Trophoblast cell (in vitro differentiated cells and primary cell): ENCODE measurements around the gene PRMT3.
"Not testable (repeated sequence)": the region's sequence is repeated elsewhere in the genome, so short reads cannot be mapped to it uniquely, and the experiment has no call there.

Experiments used
- DNase-seq, 2 donors: peaks; one replicate each; pipeline ENCODE4 v3.0.0-alpha.2; 2016
- H2AFZ ChIP-seq: 2 replicates; pipeline ENCODE4 v1.6.1; 2013; ENCODE audit warnings: low read length, moderate library complexity, mild to moderate bottlenecking; ENCODE audit not compliant: insufficient read depth, poor library complexity
- H2AK5ac ChIP-seq: 2 replicates; pipeline ENCODE4 v1.6.1; 2013; ENCODE audit warnings: mild to moderate bottlenecking, low read length
- H2BK120ac ChIP-seq: 2 replicates; pipeline ENCODE4 v1.6.1; 2013; ENCODE audit warnings: low read length, mild to moderate bottlenecking, moderate library complexity; ENCODE audit not compliant: insufficient read depth, poor library complexity
- H2BK12ac ChIP-seq: 2 replicates; pipeline ENCODE4 v1.6.1; 2013; ENCODE audit warnings: mild to moderate bottlenecking, low read length, moderate library complexity
- H2BK5ac ChIP-seq: 2 replicates; pipeline ENCODE4 v1.6.1; 2013; ENCODE audit warnings: low read length, low read depth, moderate library complexity, mild to moderate bottlenecking; ENCODE audit not compliant: poor library complexity
- H3K14ac ChIP-seq: 2 replicates; pipeline ENCODE4 v1.6.1; 2013; ENCODE audit warnings: mild to moderate bottlenecking, low read length
- H3K18ac ChIP-seq: 2 replicates; pipeline ENCODE4 v1.6.1; 2013; ENCODE audit warnings: mild to moderate bottlenecking, low read length
- H3K23ac ChIP-seq: 2 replicates; pipeline ENCODE4 v1.6.1; 2013; ENCODE audit warnings: low read length
- H3K27ac ChIP-seq: 2 replicates; pipeline ENCODE4 v1.5.1; 2013; ENCODE audit warnings: low read depth, mild to moderate bottlenecking, inconsistent platforms, low read length, moderate library complexity
- H3K27me3 ChIP-seq: 2 replicates; pipeline ENCODE4 v1.6.1; 2013; ENCODE audit warnings: inconsistent platforms, mild to moderate bottlenecking, low read length, moderate library complexity; ENCODE audit not compliant: insufficient read depth
- H3K36me3 ChIP-seq, 2 experiments: 1 replicate in 1 of 2; 2 replicates in 1 of 2; pipeline ENCODE4 v1.6.1; 2013; ENCODE audit warnings: low read length in 2 of 2, mild to moderate bottlenecking in 2 of 2, moderate library complexity in 1 of 2; ENCODE audit not compliant: insufficient read depth in 2 of 2, control insufficient read depth in 1 of 2
- H3K4ac ChIP-seq: 2 replicates; pipeline ENCODE4 v1.6.1; 2013; ENCODE audit warnings: low read depth, mild to moderate bottlenecking, low read length, moderate library complexity
- H3K4me1 ChIP-seq, 2 experiments: 1 replicate in 1 of 2; 2 replicates in 1 of 2; pipeline ENCODE4 v1.6.1; 2013; ENCODE audit warnings: low read length in 2 of 2, mild to moderate bottlenecking in 2 of 2, moderate library complexity in 1 of 2; ENCODE audit not compliant: insufficient read depth in 2 of 2, control insufficient read depth in 1 of 2
- H3K4me2 ChIP-seq: 2 replicates; pipeline ENCODE4 v1.6.1; 2013; ENCODE audit warnings: inconsistent platforms, mild to moderate bottlenecking, low read length, moderate library complexity
- H3K4me3 ChIP-seq: 2 replicates; pipeline ENCODE4 v1.5.1; 2013; ENCODE audit warnings: mild to moderate bottlenecking, low read depth, low read length, inconsistent platforms
- H3K79me1 ChIP-seq: one replicate; pipeline ENCODE4 v1.6.1; 2013; ENCODE audit warnings: low read length
- H3K79me2 ChIP-seq: 2 replicates; pipeline ENCODE4 v1.6.1; 2013; ENCODE audit warnings: low read length, mild to moderate bottlenecking; ENCODE audit not compliant: control insufficient read depth, insufficient read depth, poor library complexity
- H3K9ac ChIP-seq: 2 replicates; pipeline ENCODE4 v1.6.1; 2013; ENCODE audit warnings: mild to moderate bottlenecking, low read length
- H3K9me3 ChIP-seq: 2 replicates; pipeline ENCODE4 v1.6.1; 2013; ENCODE audit warnings: low read depth, mild to moderate bottlenecking, control low read depth, inconsistent platforms, low read length; ENCODE audit not compliant: insufficient read depth
- H4K12ac ChIP-seq: 2 replicates; pipeline ENCODE4 v1.6.1; 2013; ENCODE audit warnings: low read depth, mild to moderate bottlenecking, low read length, moderate library complexity
- H4K8ac ChIP-seq: 2 replicates; pipeline ENCODE4 v1.6.1; 2013; ENCODE audit warnings: low read depth, mild to moderate bottlenecking, low read length, moderate library complexity
- H4K91ac ChIP-seq: one replicate; pipeline ENCODE4 v1.6.1; 2013; ENCODE audit warnings: low read depth, mild to moderate bottlenecking, low read length, moderate library complexity
- WGBS: extraction: QIAGEN DNeasy Blood & Tissue Kit; methylation state at CpG from one replicate; pipeline ENCODE4 v1.1.7; 2013; ENCODE audit warnings: missing lambda C conversion rate; ENCODE audit not compliant: insufficient read length, insufficient coverage; ENCODE audit errors: extremely low coverage; 5-methylcytosine and 5-hydroxymethylcytosine counted together

PRMT3 gene

DNA sequence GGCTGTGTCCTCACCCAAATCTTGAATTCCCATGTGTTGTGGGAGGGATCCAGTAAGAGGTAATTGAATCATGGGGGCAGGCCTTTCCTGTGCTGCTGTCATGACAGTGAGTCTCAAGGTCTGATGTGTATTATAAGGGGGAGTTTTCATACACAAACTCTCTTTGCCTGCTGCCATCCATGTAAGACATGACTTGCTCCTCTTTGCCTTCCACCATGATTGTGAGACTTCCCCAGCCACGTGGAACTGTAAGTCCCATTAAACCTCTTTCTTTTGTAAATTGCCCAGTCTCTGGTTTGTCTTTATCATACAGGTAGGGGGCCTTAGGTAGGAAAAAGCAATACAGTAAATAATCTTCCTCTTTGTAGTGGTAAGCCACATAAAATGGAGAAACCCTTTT lies 96.9 kb downstream of the PRMT3 start:
- not testable (repeated sequence) for H3K27ac ChIP-seq
- WGBS, result no CpG with 5 or more reads among the region's 1 CpG

DNA sequence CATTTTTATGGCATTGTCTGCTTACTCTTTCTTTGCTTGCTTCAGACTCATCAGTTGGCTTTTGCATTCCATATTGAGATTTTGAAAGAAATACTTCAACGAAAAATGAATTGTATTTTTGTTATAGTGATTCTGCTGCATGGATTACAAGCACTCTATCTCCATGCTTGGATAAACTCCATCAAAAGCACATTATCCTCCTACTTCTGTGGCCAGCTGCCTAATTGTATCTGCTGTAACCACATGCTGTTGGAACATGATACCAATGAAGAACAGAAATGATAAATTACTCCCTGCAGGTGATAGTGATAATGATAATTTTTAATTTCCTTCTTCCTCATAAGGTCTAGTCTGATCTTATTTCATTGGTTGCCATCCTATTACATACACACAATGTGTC lies 100.8 kb downstream of the PRMT3 start:
- no peak overlapping the region for H4K12ac ChIP-seq
- WGBS, result no CpG with 5 or more reads among the region's 1 CpG

More for the DNA sequence above, 96.9 kb downstream of the PRMT3 start:
- H3K36me3 ChIP-seq, H2BK5ac ChIP-seq, H3K79me2 ChIP-seq, H3K4me1 ChIP-seq, H2BK120ac ChIP-seq, H2AFZ ChIP-seq, H3K4ac ChIP-seq, H3K18ac ChIP-seq, H2AK5ac ChIP-seq, H3K79me1 ChIP-seq, DNase-seq, H4K91ac ChIP-seq, H3K4me2 ChIP-seq, H3K4me3 ChIP-seq, H3K14ac ChIP-seq, H4K8ac ChIP-seq, H3K9ac ChIP-seq, H3K27me3 ChIP-seq, H4K12ac ChIP-seq, H2BK12ac ChIP-seq, H3K9me3 ChIP-seq, H3K23ac ChIP-seq: not testable (repeated sequence)

DNA sequence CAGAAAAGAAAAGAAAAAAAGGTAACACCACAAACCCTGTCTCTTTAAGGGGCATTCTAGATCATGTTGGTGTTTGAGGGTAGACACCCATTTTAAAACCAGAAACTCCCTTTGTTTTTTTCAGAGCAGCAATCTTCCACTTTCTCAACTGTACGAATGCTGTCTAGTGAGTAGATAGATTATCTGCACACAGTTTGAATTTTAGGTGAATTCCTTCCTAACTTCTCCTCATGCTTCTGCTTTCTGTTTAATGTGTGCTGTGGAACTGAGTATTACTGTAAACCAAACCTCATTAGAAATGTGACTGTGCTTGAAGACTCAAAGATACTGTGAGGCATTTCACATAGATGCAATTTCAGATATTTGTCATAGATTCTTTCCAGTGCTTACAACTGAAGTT lies 102.4 kb downstream of the PRMT3 start:
- peaks cover 0 to 2% of the 10 kb centered on the region in 2 experiments for H3K36me3 ChIP-seq
- H2BK12ac ChIP-seq, result no peak overlapping the region
- no peak overlapping the region for H2BK120ac ChIP-seq
- H4K12ac ChIP-seq, result no peak overlapping the region
- H4K8ac ChIP-seq, result no peak overlapping the region
- no peak overlapping the region for H2AK5ac ChIP-seq
- peak in 1 of 2 donors; percentile 28 for DNase-seq
- no peak overlapping the region for H3K23ac ChIP-seq
- no peak overlapping the region for H3K14ac ChIP-seq
- no peaks in the 10 kb centered on the region for H3K27me3 ChIP-seq
- H4K91ac ChIP-seq, result no peak overlapping the region
- H3K27ac ChIP-seq, result no peak overlapping the region
- H2AFZ ChIP-seq, result no peak overlapping the region
- H3K79me1 ChIP-seq, result no peaks in the 10 kb centered on the region
- no peak overlapping the region for H3K4me3 ChIP-seq
- H3K79me2 ChIP-seq, result no peaks in the 10 kb centered on the region
- H3K4me1 ChIP-seq, result no peaks in the 10 kb centered on the region
- no peak overlapping the region for H3K4me2 ChIP-seq
- no peak overlapping the region for H3K9ac ChIP-seq
- H3K9me3 ChIP-seq, result no peaks in the 10 kb centered on the region
- WGBS, result no CpG with 5 or more reads among the region's 1 CpG
- H2BK5ac ChIP-seq, result no peak overlapping the region
- no peak overlapping the region for H3K18ac ChIP-seq
- H3K4ac ChIP-seq, result no peak overlapping the region

More for the DNA sequence above, 100.8 kb downstream of the PRMT3 start:
- Histone ChIP-seq H3K18ac (no peak overlapping the region), H4K8ac (no peak overlapping the region), H3K4me2 (no peak overlapping the region), H3K4me1 (no peaks in the 10 kb centered on the region), H3K79me1 (no peaks in the 10 kb centered on the region), H2BK120ac (no peak overlapping the region), H3K9me3 (no peaks in the 10 kb centered on the region), H3K23ac (no peak overlapping the region), H3K14ac (no peak overlapping the region), H2AFZ (no peak overlapping the region), H3K27me3 (no peaks in the 10 kb centered on the region), H3K27ac (no peak overlapping the region), H3K36me3 (peaks cover 0 to 2% of the 10 kb centered on the region in 2 experiments), H2BK12ac (no peak overlapping the region), H4K91ac (no peak overlapping the region), H3K9ac (no peak overlapping the region), H3K4ac (no peak overlapping the region), H2AK5ac (no peak overlapping the region), H3K79me2 (no peaks in the 10 kb centered on the region), H3K4me3 (no peak overlapping the region), H2BK5ac (no peak overlapping the region)
- DNase-seq, result no peak

DNA sequence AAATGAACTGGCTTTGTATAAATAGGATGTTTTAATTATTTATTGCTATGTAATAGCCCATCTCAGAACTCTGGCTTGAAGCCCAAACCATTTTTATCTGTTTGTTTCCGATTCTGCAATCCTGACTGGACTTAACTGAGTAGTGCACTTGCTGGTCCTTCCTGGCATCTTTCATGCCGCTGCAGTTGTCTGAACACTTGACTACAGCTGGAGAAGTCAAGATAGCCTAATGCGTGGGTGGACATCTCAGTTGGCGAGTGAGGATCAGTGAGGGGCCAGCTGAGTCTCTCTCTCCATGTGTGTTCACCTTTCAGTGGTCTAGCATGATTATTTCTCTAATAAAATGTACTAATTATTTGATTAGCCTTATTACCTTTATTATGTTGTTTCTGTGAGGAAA lies 105.8 kb downstream of the PRMT3 start:
- Histone ChIP-seq H3K14ac (no peak overlapping the region), H3K27ac (no peak overlapping the region), H3K4ac (no peak overlapping the region), H4K8ac (no peak overlapping the region), H2BK12ac (no peak overlapping the region), H3K23ac (no peak overlapping the region), H2BK120ac (no peak overlapping the region), H2AFZ (no peak overlapping the region), H2AK5ac (no peak overlapping the region), H3K18ac (no peak overlapping the region), H3K79me2 (no peaks in the 10 kb centered on the region), H3K4me2 (no peak overlapping the region), H4K91ac (no peak overlapping the region), H4K12ac (no peak overlapping the region), H3K9me3 (no peaks in the 10 kb centered on the region), H3K4me3 (no peak overlapping the region), H3K4me1 (no peaks in the 10 kb centered on the region), H3K79me1 (no peaks in the 10 kb centered on the region), H2BK5ac (no peak overlapping the region), H3K9ac (peak overlapping the region; percentile 19), H3K36me3 (peaks cover 0 to 6% of the 10 kb centered on the region in 2 experiments), H3K27me3 (no peaks in the 10 kb centered on the region)
- no CpG with 5 or more reads among the region's 4 CpGs for WGBS
- DNase-seq, result no peak
